C1 segment of cervical spinal cord (tissue), 14 donors: ENCODE measurements around the gene RNF187.
"Not testable (repeated sequence)": the region's sequence is repeated elsewhere in the genome, so short reads cannot be mapped to it uniquely, and the experiment has no call there.

Experiments
- DNase-seq, 14 donors: peaks; one replicate each; lab custom pipeline; 2025; lab: John Stamatoyannopoulos, UW

RNF187 gene

GRCh38 chr1:228486596-228487335, 416 bp upstream of the RNF187 start:
- DNase-seq, result peak; percentile 36 to 94 (median 84)

DNA sequence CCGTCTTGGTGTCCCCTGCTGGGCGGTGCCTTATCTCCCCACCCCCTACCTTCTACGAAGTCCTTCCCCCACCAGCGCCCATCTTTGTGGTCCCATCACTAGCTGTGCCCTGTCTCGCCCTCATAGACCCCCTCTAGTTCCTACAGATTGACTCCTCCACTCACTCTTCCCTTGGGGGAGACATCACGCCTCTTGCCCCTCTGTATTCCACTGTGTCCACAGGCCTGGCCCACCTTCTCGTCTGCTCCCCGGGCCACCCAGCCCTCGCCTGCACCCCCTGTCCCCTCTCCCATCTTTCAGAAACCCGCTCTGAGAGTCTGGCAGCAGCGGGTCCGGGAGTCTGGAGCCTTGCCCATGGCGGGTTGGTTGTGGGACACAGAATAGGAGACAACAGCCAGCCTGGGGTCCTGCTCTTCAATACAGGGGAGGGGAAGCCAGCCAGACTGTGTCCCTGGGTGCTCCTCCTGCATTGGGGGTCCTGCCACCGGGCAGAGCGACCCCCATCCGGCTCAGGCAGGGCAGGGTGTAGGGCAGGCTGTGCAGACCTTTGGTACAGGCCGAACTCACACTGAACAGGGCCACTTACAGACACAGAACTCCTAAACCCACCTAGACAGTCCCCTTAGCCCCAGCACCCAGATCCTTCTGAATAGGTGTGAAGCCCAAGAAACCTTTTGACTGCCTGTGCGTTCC, 1.1 kb downstream of the RNF187 start:
- peak in 2 of 14 donors; percentile 11 to 42 for DNase-seq

DNA sequence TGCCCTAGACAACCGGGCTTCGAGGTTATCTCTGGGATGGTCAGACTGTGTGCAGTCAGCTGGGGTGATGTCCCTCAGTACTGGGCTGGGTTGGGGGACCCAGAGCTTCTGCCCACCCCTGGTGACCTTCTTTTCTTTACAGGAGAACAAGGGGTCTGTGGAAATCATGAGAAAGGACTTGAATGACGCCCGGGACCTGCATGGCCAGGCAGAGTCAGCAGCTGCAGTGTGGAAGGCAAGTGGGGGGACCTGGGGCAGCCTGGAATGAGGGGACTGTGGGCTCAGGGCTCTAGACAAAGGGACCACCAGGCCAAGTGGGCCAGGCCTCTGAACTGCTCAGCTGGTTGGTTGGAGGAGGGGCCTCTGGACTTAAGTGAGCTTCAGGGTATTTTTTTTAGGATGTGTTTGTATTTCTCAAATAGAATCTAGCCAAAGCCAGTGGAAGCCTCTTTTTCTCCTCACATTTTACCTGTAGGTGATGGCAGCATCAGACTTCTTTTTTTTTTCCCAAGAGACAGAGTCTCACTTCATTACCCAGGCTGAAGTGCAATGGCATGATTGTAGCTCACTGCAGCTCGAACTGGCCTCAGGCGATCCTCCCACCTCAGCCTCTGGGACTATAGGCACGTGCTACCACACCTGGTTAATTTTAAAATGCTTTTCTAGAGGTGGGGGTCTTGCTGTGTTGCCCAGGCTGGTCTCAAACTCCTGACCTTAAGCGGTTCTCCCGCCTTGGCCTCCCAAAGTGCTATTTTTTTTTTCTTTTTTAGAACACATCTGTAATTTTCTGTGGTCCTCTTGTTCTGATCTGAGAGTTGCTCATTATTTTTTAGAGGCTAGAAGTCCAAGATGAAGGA, 1.9 kb downstream of the RNF187 start:
- DNase-seq, result no peak

GRCh38 chr1:228490120-228491078, 3.2 kb downstream of the RNF187 start:
- DNase-seq, result peak in 1 of 14 donors; percentile 23

GRCh38 chr1:228493141-228494043, 6.2 kb downstream of the RNF187 start:
- DNase-seq, result peak in 1 of 14 donors; percentile 15

- no peak for DNase-seq
Measured at GRCh38 chr1:228494044-228494353, 6.8 kb downstream of the RNF187 start.

DNA sequence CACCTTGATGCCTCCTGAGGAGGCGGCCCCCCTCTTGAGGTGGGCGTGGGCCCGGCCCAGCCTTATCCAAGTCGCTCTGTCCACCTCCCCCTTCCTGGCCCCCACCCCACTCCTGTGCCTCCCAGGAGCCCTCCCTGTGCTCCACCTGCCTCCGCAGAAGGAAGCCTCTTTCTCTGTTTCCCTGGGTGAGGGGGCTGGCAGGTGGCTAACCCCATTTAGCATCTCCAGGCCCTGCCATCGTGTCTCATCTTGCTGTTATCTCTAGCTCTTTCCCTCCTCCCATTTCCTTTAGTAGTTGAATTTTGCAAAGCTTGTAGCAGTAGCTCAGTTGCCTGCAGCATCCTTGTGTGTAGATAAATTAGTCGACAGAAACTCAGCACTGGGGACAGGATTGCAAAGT, 7.2 kb downstream of the RNF187 start:
- DNase-seq, result no peak

DNA sequence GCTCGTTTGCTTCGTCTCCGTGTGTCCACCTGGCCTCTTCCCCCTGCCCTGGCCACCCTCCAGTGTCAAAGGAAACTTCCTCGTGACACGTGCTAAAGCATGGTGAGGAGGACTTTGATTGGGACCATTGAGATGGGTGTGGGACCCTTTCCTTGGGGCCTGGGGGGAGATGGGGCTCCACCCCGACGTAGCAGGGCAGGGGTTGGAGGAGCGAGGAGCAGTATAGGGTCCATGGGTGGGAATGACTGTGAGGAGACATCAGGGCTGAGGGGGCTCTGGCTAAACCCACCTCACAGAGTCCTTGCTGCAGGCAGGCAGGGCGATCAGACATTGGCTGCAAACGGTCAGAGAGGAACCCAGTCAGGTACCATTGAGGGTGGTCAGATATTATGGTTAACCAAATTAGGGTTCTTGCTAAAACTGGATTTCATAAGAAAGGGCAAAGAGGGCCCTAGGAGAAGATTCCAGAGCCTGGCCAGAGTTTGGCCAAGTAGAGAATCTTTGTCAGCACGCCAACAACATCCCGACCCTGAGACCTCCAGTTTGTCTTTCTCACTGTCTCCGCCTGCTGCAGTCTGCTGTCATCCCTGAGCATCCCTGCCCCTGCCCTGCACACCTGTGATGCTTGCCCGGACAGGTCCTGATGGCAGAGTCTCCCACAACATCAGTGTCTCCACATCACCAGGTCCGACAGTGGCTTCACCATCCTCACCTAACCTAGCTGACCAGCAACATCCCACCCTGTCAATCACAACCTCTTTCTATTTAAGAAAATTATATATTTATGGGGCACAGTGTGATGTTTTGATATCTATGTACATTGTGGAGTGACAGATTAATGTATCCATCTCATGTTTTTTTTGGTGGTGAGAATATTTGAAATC, 8.0 kb downstream of the RNF187 start:
- no peak for DNase-seq

GRCh38 chr1:228496084-228496483, 8.9 kb downstream of the RNF187 start:
- no peak for DNase-seq

GRCh38 chr1:228496494-228496893, 9.3 kb downstream of the RNF187 start:
- DNase-seq, result no peak

DNA sequence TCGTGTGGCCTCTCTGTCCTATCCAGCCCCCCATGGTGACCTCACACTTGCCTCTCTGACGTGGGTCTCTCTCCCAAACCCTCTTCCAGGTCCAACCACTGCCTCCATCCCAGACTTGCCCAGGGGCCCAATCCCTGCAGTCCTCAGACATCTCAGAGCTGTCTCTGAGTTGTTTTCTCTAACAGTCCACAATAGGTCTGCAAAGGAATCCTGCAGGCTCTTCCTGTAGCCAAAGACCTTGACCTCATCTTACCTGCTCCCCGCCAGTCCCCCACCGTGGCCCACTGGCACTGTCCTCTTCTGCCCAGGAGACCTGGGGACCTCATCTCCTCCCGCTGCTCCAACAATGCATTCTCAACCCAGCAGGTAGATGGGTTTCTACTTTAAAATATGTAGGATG, 10.0 kb downstream of the RNF187 start:
- DNase-seq, result no peak

DNA sequence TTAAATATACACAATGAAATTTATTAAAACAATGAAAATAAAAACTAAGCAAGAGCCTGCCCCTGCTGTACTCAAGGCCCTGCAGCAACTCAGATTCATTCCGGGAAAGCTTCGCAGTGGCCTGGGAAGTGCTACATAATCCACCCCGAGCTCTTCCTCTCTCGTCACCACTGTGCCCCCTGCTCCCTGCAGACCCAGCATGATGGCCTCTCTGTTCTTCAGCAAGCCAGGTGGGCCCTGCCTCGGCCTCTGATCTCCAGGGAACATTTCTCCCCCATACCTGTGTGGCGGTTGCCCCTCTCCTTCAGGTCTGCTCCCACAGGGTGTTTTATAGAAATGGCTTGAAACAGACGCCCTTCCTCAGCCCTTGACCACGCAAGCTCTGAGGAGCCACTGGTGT, 10.6 kb downstream of the RNF187 start:
- DNase-seq, result no peak

DNA sequence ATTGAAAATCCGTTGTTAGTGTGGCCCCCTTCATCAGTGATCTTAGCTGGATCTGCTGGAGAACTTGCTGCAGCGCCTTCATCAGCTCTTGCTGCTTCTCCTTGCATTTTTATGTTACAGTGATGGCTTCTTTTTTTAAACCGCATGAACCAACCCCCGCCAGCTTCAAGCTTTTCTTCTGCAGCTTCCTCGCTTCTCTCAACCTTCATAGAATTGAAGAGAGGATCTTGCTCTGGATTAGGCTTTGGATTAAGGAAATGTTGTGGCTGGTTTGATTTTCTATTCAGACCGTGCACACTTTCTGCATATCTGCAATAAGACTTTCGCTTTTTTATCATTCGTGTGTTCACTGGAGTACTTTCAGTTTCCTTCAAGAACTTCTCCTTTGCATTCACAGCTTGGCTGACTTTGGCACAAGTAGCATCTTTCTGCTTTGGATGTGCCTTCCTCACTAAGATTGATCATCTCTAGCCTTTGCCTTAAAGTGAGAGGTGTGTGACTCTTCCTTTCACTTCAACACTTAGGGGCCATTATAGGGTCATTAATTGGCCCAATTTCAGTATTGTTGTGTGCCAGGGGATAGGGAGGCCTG, 13.1 kb downstream of the RNF187 start:
- DNase-seq, result no peak

DNA sequence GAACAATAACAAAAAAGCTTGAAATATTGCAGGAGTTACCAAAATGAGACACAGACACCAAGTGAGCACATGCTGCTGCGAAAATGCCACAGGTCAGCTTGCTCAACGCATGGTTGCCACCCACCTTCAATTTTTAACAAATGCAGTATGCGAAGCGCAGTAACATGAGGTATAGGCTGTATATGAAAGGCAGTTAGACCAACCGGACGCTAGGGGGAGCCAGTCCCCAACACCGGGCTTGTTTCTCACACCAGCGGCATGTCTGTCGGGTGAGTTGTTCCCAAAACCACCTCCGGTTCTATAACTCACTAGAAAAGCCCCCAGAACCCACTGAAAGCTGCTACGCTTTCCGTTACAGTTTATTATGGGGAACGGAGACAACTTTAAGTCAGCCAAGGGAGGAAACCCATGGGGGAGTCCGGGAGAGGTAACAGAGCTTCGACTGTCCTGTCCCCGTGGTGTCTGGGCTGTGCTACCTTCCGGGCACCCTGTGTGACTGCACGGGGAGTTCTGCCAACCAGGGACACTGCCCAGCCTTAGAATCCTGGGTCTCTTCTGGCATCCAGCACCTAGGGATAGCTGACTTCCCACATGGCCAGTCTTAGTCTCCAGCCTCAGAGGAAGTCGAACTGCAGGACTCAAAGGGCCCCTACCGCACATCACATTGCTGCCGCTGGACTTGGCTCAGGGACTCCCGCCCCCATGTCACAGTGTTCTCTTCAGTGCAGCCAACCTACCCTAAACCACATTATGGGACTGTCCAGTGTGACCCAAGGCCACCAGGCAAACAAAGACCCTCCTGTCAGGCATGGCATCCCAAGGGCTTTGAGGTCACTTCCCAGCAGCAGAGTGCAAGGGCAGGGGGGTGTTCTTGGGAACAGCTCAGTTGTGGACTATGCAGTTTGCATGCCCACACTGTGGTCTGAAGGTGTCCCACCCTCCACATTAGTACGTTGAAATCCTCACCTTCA, 14.0 kb downstream of the RNF187 start:
- peak in 13 of 14 donors; percentile 18 to 74 (median 41) for DNase-seq

DNA sequence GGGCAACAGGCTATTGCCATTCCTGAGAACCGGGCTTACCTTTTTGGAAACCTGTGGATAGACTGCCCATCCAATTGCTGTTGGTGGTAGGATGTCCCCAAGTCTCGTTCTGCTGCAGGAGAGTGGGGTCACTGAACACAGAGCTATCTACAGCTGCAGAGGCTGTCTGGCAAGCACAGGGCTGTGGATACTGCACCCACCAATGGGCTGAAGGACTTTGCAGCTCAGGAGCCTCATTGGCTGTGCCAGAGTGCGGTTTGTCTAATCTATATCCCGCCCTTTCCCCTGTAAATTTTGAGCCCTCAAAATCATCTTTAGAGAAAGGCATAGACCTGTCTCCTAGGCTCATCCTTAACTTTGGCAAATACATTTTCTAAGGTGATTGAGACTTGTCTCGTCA, 15.3 kb downstream of the RNF187 start:
- no peak for DNase-seq

- not testable (repeated sequence) for DNase-seq
Measured at GRCh38 chr1:228505944-228506343, 18.8 kb downstream of the RNF187 start.

- no peak for DNase-seq
Measured at GRCh38 chr1:228507961-228508652, 20.9 kb downstream of the RNF187 start.
